ENCODE results near the gene IRX2. TPM values are rescaled to one million over a fixed set of nuclear protein-coding genes. Genes with fewer than 3 reads are reported as not detected.

IRX2 gene
- total RNA-seq, 1 donor from 2014 or later = 6.7 TPM

DNA sequence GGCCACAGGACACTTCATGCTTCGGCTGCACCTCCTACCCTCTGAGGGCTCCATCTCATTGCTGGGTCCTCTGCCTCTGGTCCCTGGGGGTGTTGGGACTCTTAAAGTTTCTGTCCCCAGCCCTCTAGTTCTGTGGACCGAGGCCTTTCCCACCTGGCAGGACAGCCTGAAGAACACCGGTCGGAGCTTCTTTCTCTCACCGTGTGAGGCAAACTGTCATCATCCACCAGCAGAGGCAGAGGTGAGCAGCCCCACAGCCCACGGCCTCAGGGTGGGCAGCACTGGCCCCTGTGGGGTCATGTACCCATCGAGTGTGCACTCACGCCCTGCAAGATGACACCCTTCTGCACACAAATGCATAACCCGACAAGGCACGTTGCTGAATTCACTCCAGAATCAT, 49.9 kb downstream of the IRX2 start:
- Histone ChIP-seq H3K9ac (ENCODE audit: low read length) (no peak overlapping the region), H3K4me1 (ENCODE audit: insufficient read depth, low read length) (no peaks in the 10 kb centered on the region), H3K9me3 (ENCODE audit: insufficient read depth, low read depth, low read length) (no peaks in the 10 kb centered on the region), H3K27ac (ENCODE audit: low read depth, low read length) (no peak overlapping the region), H4K20me1 (ENCODE audit: insufficient read depth, low read length) (no peaks in the 10 kb centered on the region), H3K4me2 (ENCODE audit: low read length) (no peak overlapping the region), H2AFZ (ENCODE audit: low read depth, low read length) (no peak overlapping the region), H3K27me3 (ENCODE audit: insufficient read depth, low read length) (no peaks in the 10 kb centered on the region), H3K4me3 (ENCODE audit: insufficient read depth, low read depth, low read length) (no peak overlapping the region), H3K36me3 (ENCODE audit: insufficient read depth, low read length) (no peaks in the 10 kb centered on the region), H3K79me2 (ENCODE audit: insufficient read depth, low read length) (no peaks in the 10 kb centered on the region)
- no peaks in the 10 kb centered on the region for H3K4me1 Mint-ChIP-seq (ENCODE audit: low read depth, unreplicated experiment)
- no peaks in the 10 kb centered on the region for H3K36me3 Mint-ChIP-seq (ENCODE audit: low read depth, unreplicated experiment)
- TF ChIP-seq, protein P1, sequence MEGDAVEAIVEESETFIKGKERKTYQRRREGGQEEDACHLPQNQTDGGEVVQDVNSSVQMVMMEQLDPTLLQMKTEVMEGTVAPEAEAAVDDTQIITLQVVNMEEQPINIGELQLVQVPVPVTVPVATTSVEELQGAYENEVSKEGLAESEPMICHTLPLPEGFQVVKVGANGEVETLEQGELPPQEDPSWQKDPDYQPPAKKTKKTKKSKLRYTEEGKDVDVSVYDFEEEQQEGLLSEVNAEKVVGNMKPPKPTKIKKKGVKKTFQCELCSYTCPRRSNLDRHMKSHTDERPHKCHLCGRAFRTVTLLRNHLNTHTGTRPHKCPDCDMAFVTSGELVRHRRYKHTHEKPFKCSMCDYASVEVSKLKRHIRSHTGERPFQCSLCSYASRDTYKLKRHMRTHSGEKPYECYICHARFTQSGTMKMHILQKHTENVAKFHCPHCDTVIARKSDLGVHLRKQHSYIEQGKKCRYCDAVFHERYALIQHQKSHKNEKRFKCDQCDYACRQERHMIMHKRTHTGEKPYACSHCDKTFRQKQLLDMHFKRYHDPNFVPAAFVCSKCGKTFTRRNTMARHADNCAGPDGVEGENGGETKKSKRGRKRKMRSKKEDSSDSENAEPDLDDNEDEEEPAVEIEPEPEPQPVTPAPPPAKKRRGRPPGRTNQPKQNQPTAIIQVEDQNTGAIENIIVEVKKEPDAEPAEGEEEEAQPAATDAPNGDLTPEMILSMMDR (IDR thresholded peaks at IDR 0.05; ENCODE audit: insufficient read depth, low read depth, low read length) = no peak
- no peak for TF ChIP-seq EZH2 (IDR thresholded peaks at IDR 0.05; ENCODE audit: insufficient read depth, low read length)
- H3K27ac Mint-ChIP-seq (ENCODE audit: unreplicated experiment) = no peak overlapping the region
- H3K9me3 Mint-ChIP-seq (ENCODE audit: unreplicated experiment) = no peaks in the 10 kb centered on the region
- H3K4me3 Mint-ChIP-seq (ENCODE audit: unreplicated experiment) = no peak overlapping the region
- DNase-seq (ENCODE audit: low read depth) (no peak), FAIRE-seq (no peak)
- H3K27me3 Mint-ChIP-seq (ENCODE audit: low read depth, unreplicated experiment) = peaks cover 56% of the 10 kb centered on the region

DNA sequence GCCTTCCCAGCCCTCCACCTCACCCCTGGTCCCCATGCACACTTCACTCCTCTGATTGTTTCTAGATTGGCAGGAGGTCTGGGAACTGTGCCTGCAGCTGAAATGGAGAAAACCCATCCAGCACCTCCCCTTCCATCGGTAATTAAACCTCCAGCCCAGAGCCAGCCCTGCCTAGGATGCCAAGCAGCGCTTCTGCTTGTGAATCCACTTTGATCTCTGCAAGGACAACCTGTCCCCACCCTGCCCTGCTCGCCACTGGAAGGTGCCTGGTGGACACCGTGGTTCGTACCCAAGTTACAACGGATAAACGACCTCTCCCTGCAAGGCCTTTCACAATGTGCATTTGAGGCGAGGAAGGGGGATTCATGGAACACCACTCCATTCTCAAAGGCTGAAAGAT, 50.6 kb downstream of the IRX2 start:
- Histone ChIP-seq H3K9ac (ENCODE audit: low read length) (no peak overlapping the region), H4K20me1 (ENCODE audit: insufficient read depth, low read length) (no peaks in the 10 kb centered on the region), H3K27me3 (ENCODE audit: insufficient read depth, low read length) (no peaks in the 10 kb centered on the region), H3K4me2 (ENCODE audit: low read length) (no peak overlapping the region), H3K36me3 (ENCODE audit: insufficient read depth, low read length) (no peaks in the 10 kb centered on the region), H3K27ac (ENCODE audit: low read depth, low read length) (no peak overlapping the region), H3K9me3 (ENCODE audit: insufficient read depth, low read depth, low read length) (no peaks in the 10 kb centered on the region), H2AFZ (ENCODE audit: low read depth, low read length) (no peak overlapping the region), H3K4me3 (ENCODE audit: insufficient read depth, low read depth, low read length) (no peak overlapping the region), H3K79me2 (ENCODE audit: insufficient read depth, low read length) (no peaks in the 10 kb centered on the region), H3K4me1 (ENCODE audit: insufficient read depth, low read length) (no peaks in the 10 kb centered on the region)
- TF ChIP-seq, protein P1 (IDR thresholded peaks at IDR 0.05; ENCODE audit: insufficient read depth, low read depth, low read length) = no peak
- no peak for TF ChIP-seq EZH2 (IDR thresholded peaks at IDR 0.05; ENCODE audit: insufficient read depth, low read length)
- no peak overlapping the region for H3K27ac Mint-ChIP-seq (ENCODE audit: unreplicated experiment)
- H3K36me3 Mint-ChIP-seq (ENCODE audit: low read depth, unreplicated experiment) = no peaks in the 10 kb centered on the region
- no peak for DNase-seq (ENCODE audit: low read depth)
- no peak for FAIRE-seq
- H3K9me3 Mint-ChIP-seq (ENCODE audit: unreplicated experiment) = no peaks in the 10 kb centered on the region
- H3K4me3 Mint-ChIP-seq (ENCODE audit: unreplicated experiment) = no peak overlapping the region
- no peaks in the 10 kb centered on the region for H3K4me1 Mint-ChIP-seq (ENCODE audit: low read depth, unreplicated experiment)
- H3K27me3 Mint-ChIP-seq (ENCODE audit: low read depth, unreplicated experiment) = peaks cover 50% of the 10 kb centered on the region

DNA sequence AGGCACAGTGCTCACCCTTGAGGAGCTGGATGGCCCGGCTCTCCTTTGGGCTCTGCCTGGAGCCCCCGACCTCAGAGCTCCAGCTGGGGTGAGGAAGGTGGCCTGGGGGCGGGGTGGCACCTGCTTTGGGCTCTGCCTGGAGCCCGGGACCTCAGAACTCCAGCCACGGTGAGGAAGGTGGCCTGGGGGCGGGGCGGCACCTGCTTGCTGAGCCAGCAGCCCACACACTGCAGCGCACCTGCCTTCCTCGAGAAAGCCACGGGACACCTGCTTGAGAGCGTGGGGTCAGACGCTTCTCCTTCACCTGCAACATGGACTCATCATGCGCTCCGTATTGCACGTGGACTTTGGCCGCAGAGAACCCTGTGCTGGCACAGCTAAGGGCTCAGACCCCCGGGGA, 51.8 kb downstream of the IRX2 start:
- peaks cover 43% of the 10 kb centered on the region for H3K27me3 Mint-ChIP-seq (ENCODE audit: low read depth, unreplicated experiment)
- no peak for FAIRE-seq
- H3K9me3 ChIP-seq (ENCODE audit: insufficient read depth, low read depth, low read length) = peaks cover 3% of the 10 kb centered on the region

More for the DNA sequence above, 51.8 kb downstream of the IRX2 start:
- Histone ChIP-seq H3K4me3 (ENCODE audit: insufficient read depth, low read depth, low read length) (no peak overlapping the region), H4K20me1 (ENCODE audit: insufficient read depth, low read length) (no peaks in the 10 kb centered on the region), H2AFZ (ENCODE audit: low read depth, low read length) (no peak overlapping the region), H3K4me2 (ENCODE audit: low read length) (no peak overlapping the region), H3K9ac (ENCODE audit: low read length) (no peak overlapping the region), H3K27me3 (ENCODE audit: insufficient read depth, low read length) (no peaks in the 10 kb centered on the region), H3K36me3 (ENCODE audit: insufficient read depth, low read length) (no peaks in the 10 kb centered on the region), H3K27ac (ENCODE audit: low read depth, low read length) (no peak overlapping the region), H3K79me2 (ENCODE audit: insufficient read depth, low read length) (no peaks in the 10 kb centered on the region), H3K4me1 (ENCODE audit: insufficient read depth, low read length) (peaks cover 4% of the 10 kb centered on the region)
- DNase-seq (ENCODE audit: low read depth) = no peak
- Mint-ChIP-seq H3K27ac (ENCODE audit: unreplicated experiment) (no peak overlapping the region), H3K9me3 (ENCODE audit: unreplicated experiment) (no peaks in the 10 kb centered on the region), H3K4me3 (ENCODE audit: unreplicated experiment) (no peak overlapping the region), H3K4me1 (ENCODE audit: low read depth, unreplicated experiment) (peaks cover 3% of the 10 kb centered on the region), H3K36me3 (ENCODE audit: low read depth, unreplicated experiment) (no peaks in the 10 kb centered on the region)
- TF ChIP-seq, protein P1 (IDR thresholded peaks at IDR 0.05; ENCODE audit: insufficient read depth, low read depth, low read length) = no peak
- TF ChIP-seq EZH2 (IDR thresholded peaks at IDR 0.05; ENCODE audit: insufficient read depth, low read length) = no peak

Measured in astrocyte (in vitro differentiated cells and primary cell).